Fibroblast of gingiva (primary cell): ENCODE data around the gene PROC.
"Not testable (repeated sequence)": the region's sequence is repeated elsewhere in the genome, so short reads cannot be mapped to it uniquely, and the experiment has no call there.

Source experiments
- DNase-seq: peaks from one replicate; pipeline ENCODE4 v3.0.0-alpha.2; 2011; ENCODE audit warnings: low read depth

The PROC gene

GRCh38 chr2:127394492-127394891 is 23.7 kb upstream of the PROC start:
- no peak for DNase-seq

- DNase-seq: no peak
Measured at GRCh38 chr2:127397568-127398238, 20.5 kb upstream of the PROC start.

- DNase-seq: peak; percentile 75
Measured at GRCh38 chr2:127398239-127398590, 20.0 kb upstream of the PROC start.

GRCh38 chr2:127400533-127400896 is 17.7 kb upstream of the PROC start:
- DNase-seq: no peak

- DNase-seq: no peak
Measured at GRCh38 chr2:127400897-127401756, 17.1 kb upstream of the PROC start.

GRCh38 chr2:127401757-127402695 is 16.2 kb upstream of the PROC start:
- DNase-seq: no peak

GRCh38 chr2:127403460-127403859 is 14.8 kb upstream of the PROC start:
- no peak for DNase-seq

- no peak for DNase-seq
Measured at GRCh38 chr2:127404466-127405254, 13.6 kb upstream of the PROC start.

GRCh38 chr2:127405255-127405610 is 13.0 kb upstream of the PROC start:
- DNase-seq: no peak

GRCh38 chr2:127406454-127406853 is 11.8 kb upstream of the PROC start:
- peak; percentile 48 for DNase-seq

GRCh38 chr2:127407091-127407490 is 11.1 kb upstream of the PROC start:
- DNase-seq: no peak

- no peak for DNase-seq
Measured at GRCh38 chr2:127407661-127408003, 10.6 kb upstream of the PROC start.

- DNase-seq: peak; percentile 83
Measured at GRCh38 chr2:127408004-127408806, 10.0 kb upstream of the PROC start.

- no peak for DNase-seq
Measured at GRCh38 chr2:127408807-127409099, 9.5 kb upstream of the PROC start.

GRCh38 chr2:127409716-127410115 is 8.5 kb upstream of the PROC start:
- not testable (repeated sequence) for DNase-seq

GRCh38 chr2:127410871-127411652 is 7.2 kb upstream of the PROC start:
- peak; percentile 88 for DNase-seq

- DNase-seq: no peak
Measured at GRCh38 chr2:127411653-127412369, 6.4 kb upstream of the PROC start.

- DNase-seq: no peak
Measured at GRCh38 chr2:127413200-127413599, 5.0 kb upstream of the PROC start.

- DNase-seq: peak; percentile 77
Measured at GRCh38 chr2:127413782-127414637, 4.2 kb upstream of the PROC start.
